ENCODE data around the gene SLC24A2. TPM values are rescaled to one million over a fixed set of nuclear protein-coding genes. Genes with fewer than 3 reads are reported as not detected.

The SLC24A2 gene
- total and polyA plus RNA-seq, 10 of the 15 experiments (the other 5 are each of a cell fraction or from before 2014, with no cell fraction given), result not detected

DNA sequence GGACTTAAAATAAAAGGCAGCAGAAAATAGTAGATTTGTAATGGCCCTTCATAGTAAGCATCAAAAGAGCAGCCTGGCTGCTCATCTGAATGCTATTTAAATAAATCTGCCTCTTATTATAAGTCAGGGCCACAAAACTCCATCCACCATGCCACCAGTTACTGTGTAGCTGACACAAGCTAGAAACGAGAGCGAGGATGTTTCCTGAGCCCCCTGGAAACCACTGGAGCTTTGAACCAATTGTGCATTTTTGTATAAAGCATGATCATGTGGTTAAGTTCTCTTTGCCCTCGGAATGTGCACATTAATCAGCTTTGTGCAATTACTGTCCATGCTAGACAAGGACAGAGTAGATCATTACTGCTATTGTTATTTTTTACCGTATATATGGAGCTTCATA is 17.4 kb downstream of the SLC24A2 start (continued):
- TF ChIP-seq, protein P1, sequence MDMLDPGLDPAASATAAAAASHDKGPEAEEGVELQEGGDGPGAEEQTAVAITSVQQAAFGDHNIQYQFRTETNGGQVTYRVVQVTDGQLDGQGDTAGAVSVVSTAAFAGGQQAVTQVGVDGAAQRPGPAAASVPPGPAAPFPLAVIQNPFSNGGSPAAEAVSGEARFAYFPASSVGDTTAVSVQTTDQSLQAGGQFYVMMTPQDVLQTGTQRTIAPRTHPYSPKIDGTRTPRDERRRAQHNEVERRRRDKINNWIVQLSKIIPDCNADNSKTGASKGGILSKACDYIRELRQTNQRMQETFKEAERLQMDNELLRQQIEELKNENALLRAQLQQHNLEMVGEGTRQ (IDR thresholded peaks at IDR 0.05; ENCODE audit: borderline replicate concordance, low read depth, low read length), result no peak
- no peak for TF ChIP-seq MTA2 (IDR thresholded peaks at IDR 0.05; ENCODE audit: low read depth)
- TF ChIP-seq MYC (IDR thresholded peaks at IDR 0.05; ENCODE audit: insufficient read depth, insufficient read length, insufficient replicate concordance, low read length, severe bottlenecking), result no peak
- no peak for TF ChIP-seq TBL1XR1 (IDR thresholded peaks at IDR 0.05; ENCODE audit: low read depth, low read length)
- TF ChIP-seq, protein P2, sequence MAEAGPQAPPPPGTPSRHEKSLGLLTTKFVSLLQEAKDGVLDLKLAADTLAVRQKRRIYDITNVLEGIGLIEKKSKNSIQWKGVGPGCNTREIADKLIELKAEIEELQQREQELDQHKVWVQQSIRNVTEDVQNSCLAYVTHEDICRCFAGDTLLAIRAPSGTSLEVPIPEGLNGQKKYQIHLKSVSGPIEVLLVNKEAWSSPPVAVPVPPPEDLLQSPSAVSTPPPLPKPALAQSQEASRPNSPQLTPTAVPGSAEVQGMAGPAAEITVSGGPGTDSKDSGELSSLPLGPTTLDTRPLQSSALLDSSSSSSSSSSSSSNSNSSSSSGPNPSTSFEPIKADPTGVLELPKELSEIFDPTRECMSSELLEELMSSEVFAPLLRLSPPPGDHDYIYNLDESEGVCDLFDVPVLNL (IDR thresholded peaks at IDR 0.05; ENCODE audit: low read depth, low read length), result no peak
- TF ChIP-seq YBX1 (IDR thresholded peaks at IDR 0.05), result no peak
- TF ChIP-seq EED (IDR thresholded peaks at IDR 0.05; ENCODE audit: low read depth), result no peak
- TF ChIP-seq NFIC (IDR thresholded peaks at IDR 0.05; ENCODE audit: low read depth, low read length), result no peak
- no peak for TF ChIP-seq BACH1 (IDR thresholded peaks at IDR 0.05; ENCODE audit: borderline replicate concordance)

DNA sequence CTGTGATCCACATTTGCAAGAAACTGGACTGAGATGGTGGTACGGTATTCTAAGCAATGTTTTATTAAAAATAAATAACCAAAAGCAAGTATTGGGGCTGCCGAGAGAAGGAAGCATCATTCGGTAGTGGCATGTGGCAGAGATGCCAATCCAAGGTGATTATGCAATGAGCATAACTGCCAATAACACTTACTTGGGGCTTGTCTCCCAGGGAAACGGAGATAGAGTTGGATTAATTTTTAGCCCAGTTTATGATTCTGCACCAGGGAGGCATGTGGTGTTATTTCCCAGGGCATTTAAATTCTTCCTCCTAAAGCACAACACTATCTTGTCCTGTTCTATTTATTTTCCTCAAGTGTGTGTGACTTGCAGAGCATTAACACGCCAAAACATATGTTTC is 17.9 kb downstream of the SLC24A2 start:
- no peak overlapping the region for H3K4me2 ChIP-seq (ENCODE audit: control insufficient read depth, insufficient read depth)
- ChIA-PET RAD21 (ENCODE audit: unreplicated experiment) (no interaction called here), SMC1A (ENCODE audit: uncharacterized antibody, unreplicated experiment) (interaction anchor here (0.6 to 1.1 kb wide), 2 partner anchors 11 to 549 kb away, joined by 3 read pairs; no protein-coding TSS in a partner anchor), POLR2A (no interaction called here), CTCF (no interaction called here)
- WGBS (ENCODE audit: insufficient coverage, insufficient replicate concordance, low lambda C conversion rate, missing lambda C conversion rate), result 28% methylated on average over 5 of the region's 5 CpGs
- no peak for DNase-seq (ENCODE audit: low read depth, low spot score)
- H4K20me1 ChIP-seq (ENCODE audit: control insufficient read depth, insufficient read depth), result no peaks in the 10 kb centered on the region
- no peak for FAIRE-seq
- no peaks in the 10 kb centered on the region; the same call in 2 of the 3 replicates for H3K9me3 ChIP-seq (replicated peaks; ENCODE audit: control insufficient read depth, insufficient read depth, low read length)
- H3K4me1 ChIP-seq (ENCODE audit: control insufficient read depth, insufficient read depth, low read length), result no peaks in the 10 kb centered on the region
- no peaks in the 10 kb centered on the region for H3K27me3 ChIP-seq (replicated peaks in 1 of 2; ENCODE audit: control insufficient read depth in 2 of 2, insufficient read depth in 2 of 2, low read length in 1 of 2)
- no peak overlapping the region for H3K9ac ChIP-seq (ENCODE audit: control insufficient read depth, insufficient read depth, low read length)
- H3K4me3 ChIP-seq, result no peak overlapping the region
- in situ Hi-C loops (cut with MboI), result no loop called here
- no peak for ATAC-seq
- no peak overlapping the region for H2AFZ ChIP-seq (ENCODE audit: control insufficient read depth, low read depth, low read length)
- TF ChIP-seq CEBPB (IDR thresholded peaks at IDR 0.05; ENCODE audit: borderline replicate concordance in 1 of 2, low read depth in 2 of 2, low read length in 2 of 2) (no peak), BMI1 (IDR thresholded peaks at IDR 0.05; ENCODE audit: borderline replicate concordance) (no peak), IKZF1 (conservative IDR thresholded peaks at IDR 0.05) (no peak), MTA2 (IDR thresholded peaks at IDR 0.05; ENCODE audit: low read depth) (no peak)
- BruUV-seq (replicated peaks), result no TSS peak
- H3K79me2 ChIP-seq (ENCODE audit: control insufficient read depth, insufficient read depth, low read length), result no peaks in the 10 kb centered on the region
- H3K36me3 ChIP-seq (ENCODE audit: control insufficient read depth in 2 of 2, insufficient read depth in 2 of 2, low read length in 1 of 2), result no peaks in the 10 kb centered on the region
- intact Hi-C loops (cut with micrococcal nuclease; ENCODE audit: unreplicated experiment), result no loop called here
- no peak overlapping the region for H3K27ac ChIP-seq (ENCODE audit: control insufficient read depth, insufficient read depth)
